Neural progenitor cell (in vitro differentiated cells): ENCODE data around the gene SPATA46. TPM values are rescaled to one million over a fixed set of nuclear protein-coding genes. Genes with fewer than 3 reads are reported as not detected.

Source experiments
- DNase-seq: peaks from one replicate; pipeline ENCODE4 v3.0.0-alpha.2; 2016; ENCODE audit warnings: low spot score
- H2AFZ ChIP-seq: fragments of 200-600 bp; sonication (generic); replicated peaks from 2 replicates; pipeline ENCODE4 v1.6.1; 2016; ENCODE audit warnings: antibody characterized with exemption
- H3F3A ChIP-seq: fragments of 200-600 bp; sonication (generic); 2 replicates; pipeline ENCODE4 v1.6.1; 2016; ENCODE audit warnings: antibody characterized with exemption, low read depth
- H3K27ac ChIP-seq: fragments of 200-600 bp; sonication (generic); 2 replicates; pipeline ENCODE4 v1.5.1; 2016; ENCODE audit warnings: mild to moderate bottlenecking
- H3K27me3 ChIP-seq: fragments of 200-600 bp; sonication (generic); 2 replicates; pipeline ENCODE4 v1.6.1; 2016; ENCODE audit warnings: mild to moderate bottlenecking, moderate library complexity
- H3K36me3 ChIP-seq: fragments of 200-600 bp; sonication (generic); 2 replicates; pipeline ENCODE4 v1.5.1; 2016
- H3K4me1 ChIP-seq: fragments of 200-600 bp; sonication (generic); 2 replicates; pipeline ENCODE4 v1.6.1; 2016; ENCODE audit warnings: mixed run types
- H3K4me2 ChIP-seq: fragments of 200-600 bp; sonication (generic); 2 replicates; pipeline ENCODE4 v1.6.1; 2016
- H3K4me3 ChIP-seq: fragments of 200-600 bp; sonication (generic); 2 replicates; pipeline ENCODE4 v1.5.1; 2016
- H3K79me2 ChIP-seq: fragments of 200-600 bp; sonication (generic); 2 replicates; pipeline ENCODE4 v1.6.1; 2016; ENCODE audit warnings: low read depth
- H3K9ac ChIP-seq: fragments of 200-600 bp; sonication (generic); 2 replicates; pipeline ENCODE4 v1.6.1; 2016
- H3K9me3 ChIP-seq: fragments of 200-600 bp; sonication (generic); 2 replicates; pipeline ENCODE4 v1.5.1; 2016; ENCODE audit warnings: low read depth
- H4K20me1 ChIP-seq: fragments of 200-600 bp; sonication (generic); 2 replicates; pipeline ENCODE4 v1.6.1; 2016; ENCODE audit warnings: low read depth
- H3K27ac Mint-ChIP-seq: 3 replicates; pipeline ENCODE4 v1.8.0; 2021; ENCODE audit warnings: mixed read lengths
- H3K27me3 Mint-ChIP-seq: 2 replicates; pipeline ENCODE4 v1.8.0; 2022; ENCODE audit warnings: low read depth, mild to moderate bottlenecking, inconsistent platforms, moderate library complexity, mixed read lengths; ENCODE audit not compliant: insufficient read depth
- H3K36me3 Mint-ChIP-seq: 3 replicates; pipeline ENCODE4 v1.8.0; 2021; ENCODE audit warnings: mixed read lengths
- H3K4me1 Mint-ChIP-seq: 3 replicates; pipeline ENCODE4 v1.8.0; 2021; ENCODE audit warnings: mixed read lengths
- H3K4me3 Mint-ChIP-seq: 3 replicates; pipeline ENCODE4 v1.8.0; 2021; ENCODE audit warnings: mild to moderate bottlenecking, moderate library complexity, mixed read lengths
- H3K9me3 Mint-ChIP-seq: 3 replicates; pipeline ENCODE4 v1.8.0; 2020; ENCODE audit warnings: mixed read lengths
- EZH2 ChIP-seq: fragments of 200-600 bp; sonication (generic); IDR thresholded peaks from 2 replicates; pipeline ENCODE4 v1.6.1; 2017; ENCODE audit warnings: antibody characterized with exemption, mild to moderate bottlenecking, moderate library complexity
- EZH2phosphoT487 ChIP-seq: fragments of 200-600 bp; sonication (generic); IDR thresholded peaks from 2 replicates; pipeline ENCODE4 v1.6.1; 2017; ENCODE audit warnings: antibody characterized with exemption
- total RNA-seq: library from RNA; depleted of rRNA; stranded (reverse); fragments of >200 nt; gene quantifications from 2 replicates; pipeline ENCODE4 v1.2.3, GENCODE V29; 2015; ENCODE audit warnings: low replicate concordance
- TF ChIP-seq, protein P1 (sequence below): fragments of 200-600 bp; sonication (generic); IDR thresholded peaks from 2 replicates; pipeline ENCODE4 v1.5.1; 2017; ENCODE audit warnings: antibody characterized with exemption, mild to moderate bottlenecking

SPATA46 gene
- total RNA-seq, 1 donor from 2014 or later = not detected

DNA sequence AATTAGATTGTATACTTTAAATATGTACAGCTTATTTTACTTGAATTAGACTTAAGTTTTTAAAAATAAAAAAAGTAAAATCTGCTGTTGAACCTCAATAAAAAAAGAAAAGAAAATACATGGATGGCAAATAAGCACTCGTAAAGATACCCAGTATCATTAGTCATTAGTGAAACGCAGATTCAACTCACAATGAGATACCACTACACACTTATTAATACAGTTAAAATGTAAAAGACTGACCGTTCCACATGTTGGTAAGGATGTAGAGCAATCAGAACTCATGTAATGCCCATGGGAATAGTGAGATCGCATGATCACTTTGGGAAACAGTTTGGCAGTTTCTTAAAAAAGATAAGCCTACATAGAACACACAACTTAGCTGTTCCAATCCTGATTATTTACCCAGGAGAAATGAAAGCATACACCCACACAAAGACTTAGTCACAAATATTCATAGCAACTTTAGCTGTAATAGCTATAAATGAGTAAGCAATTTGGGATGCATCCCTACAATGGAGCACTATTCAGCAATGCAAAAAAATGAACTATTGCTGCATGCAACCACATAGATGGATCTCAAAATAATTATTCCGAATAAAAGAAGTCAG lies 28.0 kb upstream of the SPATA46 start:
- Histone ChIP-seq H3K36me3 (no peaks in the 10 kb centered on the region), H3K4me1 (peaks cover 10% of the 10 kb centered on the region), H3K9ac (no peak overlapping the region), H3K27ac (no peak overlapping the region), H3K79me2 (no peaks in the 10 kb centered on the region), H2AFZ (no peak overlapping the region), H3K27me3 (no peaks in the 10 kb centered on the region), H3K9me3 (no peaks in the 10 kb centered on the region), H4K20me1 (no peaks in the 10 kb centered on the region), H3K4me3 (no peak overlapping the region), H3K4me2 (no peak overlapping the region), H3F3A (no peaks in the 10 kb centered on the region)
- no peak overlapping the region for H3K27ac Mint-ChIP-seq
- TF ChIP-seq, protein P1, sequence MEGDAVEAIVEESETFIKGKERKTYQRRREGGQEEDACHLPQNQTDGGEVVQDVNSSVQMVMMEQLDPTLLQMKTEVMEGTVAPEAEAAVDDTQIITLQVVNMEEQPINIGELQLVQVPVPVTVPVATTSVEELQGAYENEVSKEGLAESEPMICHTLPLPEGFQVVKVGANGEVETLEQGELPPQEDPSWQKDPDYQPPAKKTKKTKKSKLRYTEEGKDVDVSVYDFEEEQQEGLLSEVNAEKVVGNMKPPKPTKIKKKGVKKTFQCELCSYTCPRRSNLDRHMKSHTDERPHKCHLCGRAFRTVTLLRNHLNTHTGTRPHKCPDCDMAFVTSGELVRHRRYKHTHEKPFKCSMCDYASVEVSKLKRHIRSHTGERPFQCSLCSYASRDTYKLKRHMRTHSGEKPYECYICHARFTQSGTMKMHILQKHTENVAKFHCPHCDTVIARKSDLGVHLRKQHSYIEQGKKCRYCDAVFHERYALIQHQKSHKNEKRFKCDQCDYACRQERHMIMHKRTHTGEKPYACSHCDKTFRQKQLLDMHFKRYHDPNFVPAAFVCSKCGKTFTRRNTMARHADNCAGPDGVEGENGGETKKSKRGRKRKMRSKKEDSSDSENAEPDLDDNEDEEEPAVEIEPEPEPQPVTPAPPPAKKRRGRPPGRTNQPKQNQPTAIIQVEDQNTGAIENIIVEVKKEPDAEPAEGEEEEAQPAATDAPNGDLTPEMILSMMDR = no peak
- no peak for TF ChIP-seq EZH2phosphoT487
- TF ChIP-seq EZH2 = no peak
- peaks cover 31% of the 10 kb centered on the region for H3K4me1 Mint-ChIP-seq
- H3K27me3 Mint-ChIP-seq = peaks cover 3% of the 10 kb centered on the region
- no peak for DNase-seq
- H3K4me3 Mint-ChIP-seq = no peak overlapping the region
- H3K36me3 Mint-ChIP-seq = peaks cover 2% of the 10 kb centered on the region
- H3K9me3 Mint-ChIP-seq = peaks cover 3% of the 10 kb centered on the region

DNA sequence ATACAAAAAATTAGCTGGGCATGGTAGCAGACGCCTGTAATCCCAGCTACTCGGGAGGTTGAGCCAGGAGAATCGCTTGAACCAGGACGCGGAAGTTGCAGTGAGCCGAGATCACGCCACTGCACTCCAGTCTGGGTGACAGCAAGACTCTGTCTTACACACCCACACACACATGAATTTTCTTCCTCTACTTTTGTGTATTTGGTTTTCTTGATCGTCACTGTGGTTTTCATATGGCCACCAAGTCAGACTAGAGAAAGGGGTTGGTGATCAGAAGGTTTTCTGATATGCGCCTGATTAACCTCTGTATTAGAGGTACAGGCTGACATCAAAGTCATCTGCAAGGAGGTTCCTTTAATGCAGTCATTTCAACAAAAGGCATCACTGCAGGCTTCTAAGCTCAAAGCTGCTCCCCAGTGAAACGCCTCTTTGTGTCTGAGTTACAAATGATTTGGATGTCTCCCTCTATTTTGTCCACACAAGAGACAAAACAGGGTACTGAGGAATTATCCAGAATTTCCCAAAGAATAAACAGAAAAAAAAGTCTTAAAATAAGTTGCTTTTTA lies 24.2 kb upstream of the SPATA46 start:
- no peak overlapping the region for H3K27ac ChIP-seq
- Mint-ChIP-seq H3K27me3 (peaks cover 9% of the 10 kb centered on the region), H3K4me3 (peak overlapping the region; percentile 41), H3K9me3 (peaks cover 14% of the 10 kb centered on the region), H3K27ac (peak overlapping the region; percentile 23), H3K4me1 (peaks cover 48% of the 10 kb centered on the region), H3K36me3 (peaks cover 7% of the 10 kb centered on the region)
- no peaks in the 10 kb centered on the region for H3K27me3 ChIP-seq
- DNase-seq = peak; percentile 51
- peaks cover 25% of the 10 kb centered on the region for H3K4me1 ChIP-seq
- H3K9me3 ChIP-seq = no peaks in the 10 kb centered on the region
- TF ChIP-seq EZH2phosphoT487 = no peak
- TF ChIP-seq, protein P1 = no peak
- TF ChIP-seq EZH2 = no peak
- H3F3A ChIP-seq = peaks cover 9% of the 10 kb centered on the region
- no peak overlapping the region for H3K4me3 ChIP-seq
- no peak overlapping the region for H3K9ac ChIP-seq
- no peaks in the 10 kb centered on the region for H3K79me2 ChIP-seq
- H4K20me1 ChIP-seq = no peaks in the 10 kb centered on the region
- no peaks in the 10 kb centered on the region for H3K36me3 ChIP-seq
- H2AFZ ChIP-seq = no peak overlapping the region
- peak overlapping the region; percentile 35 for H3K4me2 ChIP-seq

DNA sequence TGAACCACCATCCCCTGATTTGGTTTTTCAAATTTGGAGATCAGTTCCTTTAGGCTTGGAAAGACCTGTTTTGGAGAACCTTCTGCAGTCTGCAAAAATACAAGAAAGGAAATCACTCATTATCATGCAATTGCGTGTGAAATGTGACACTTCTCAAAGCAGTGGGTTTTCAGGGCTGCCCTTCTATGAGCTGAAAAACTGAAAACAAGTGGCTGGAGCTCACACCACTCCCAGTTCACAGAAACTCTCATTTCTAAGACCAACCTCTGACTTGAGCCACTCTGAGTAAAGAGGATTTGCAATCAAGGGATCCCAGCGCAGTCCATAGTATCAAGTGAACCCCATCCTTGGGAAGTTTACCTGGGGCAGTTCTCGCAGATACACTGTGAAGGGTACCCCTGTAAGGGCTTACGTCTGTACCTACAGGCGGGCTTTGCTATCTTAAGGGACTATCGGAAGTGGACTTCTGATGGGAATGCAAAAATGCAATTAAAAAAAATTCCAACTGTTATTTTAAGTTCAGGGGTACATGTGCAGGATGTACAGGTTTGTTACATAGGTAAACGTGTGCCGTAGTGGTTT lies 22.4 kb upstream of the SPATA46 start:
- no peaks in the 10 kb centered on the region for H3K9me3 ChIP-seq
- H3K9ac ChIP-seq = no peak overlapping the region
- peaks cover 7% of the 10 kb centered on the region for H3K36me3 Mint-ChIP-seq
- H2AFZ ChIP-seq = peak overlapping the region; percentile 37
- DNase-seq = no peak
- peaks cover 46% of the 10 kb centered on the region for H3K4me1 Mint-ChIP-seq
- no peak overlapping the region for H3K27ac ChIP-seq
- peaks cover 14% of the 10 kb centered on the region for H3K9me3 Mint-ChIP-seq
- peaks cover 9% of the 10 kb centered on the region for H3F3A ChIP-seq
- H3K27ac Mint-ChIP-seq = no peak overlapping the region
- H3K4me2 ChIP-seq = peak overlapping the region; percentile 35
- H3K36me3 ChIP-seq = no peaks in the 10 kb centered on the region
- H3K4me3 ChIP-seq = no peak overlapping the region
- no peak overlapping the region for H3K4me3 Mint-ChIP-seq
- H4K20me1 ChIP-seq = no peaks in the 10 kb centered on the region
- no peak for TF ChIP-seq EZH2
- TF ChIP-seq, protein P1 = no peak
- TF ChIP-seq EZH2phosphoT487 = no peak
- H3K4me1 ChIP-seq = peaks cover 25% of the 10 kb centered on the region
- peaks cover 9% of the 10 kb centered on the region for H3K27me3 Mint-ChIP-seq
- no peaks in the 10 kb centered on the region for H3K27me3 ChIP-seq
- H3K79me2 ChIP-seq = no peaks in the 10 kb centered on the region
